NCI-H82 (cell line): ENCODE results near the gene SNRPB2.

ENCODE experiments used
- DNase-seq: peaks from one replicate; lab custom pipeline; 2025; lab: John Stamatoyannopoulos, UW

The SNRPB2 gene

DNA sequence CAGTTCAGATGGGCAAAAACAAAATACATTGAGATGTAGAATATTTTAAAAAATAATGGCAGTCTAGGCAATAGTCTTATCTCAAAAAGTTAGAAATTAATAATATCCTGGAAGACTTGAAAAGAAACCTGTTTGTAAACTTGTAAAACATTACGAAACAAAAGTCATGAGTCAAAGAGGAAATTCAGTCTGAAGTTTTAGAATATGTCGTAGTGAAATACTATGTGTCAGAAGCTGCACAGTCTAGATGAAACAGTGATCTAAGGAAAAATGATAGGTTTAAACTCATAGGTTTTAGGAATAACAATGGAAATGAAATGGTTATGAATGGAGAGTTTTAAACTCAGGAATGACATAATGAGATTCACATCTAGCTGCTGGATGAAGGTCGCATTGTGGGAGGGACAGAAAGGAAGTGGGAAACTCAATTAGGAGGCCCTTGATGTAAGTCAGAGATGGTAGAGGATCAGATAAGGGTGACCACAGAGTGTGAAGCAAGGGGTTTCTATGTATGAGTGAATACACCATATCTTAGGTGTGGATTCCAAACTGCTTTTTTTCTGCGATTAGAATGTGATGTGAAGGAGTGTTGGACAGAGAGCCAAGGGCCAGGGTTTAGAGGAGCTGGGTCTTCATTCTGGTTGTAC lies 2.8 kb downstream of the SNRPB2 start:
- no peak for DNase-seq

- no peak for DNase-seq
Measured at GRCh38 chr20:16740365-16741072, 10.7 kb downstream of the SNRPB2 start.

GRCh38 chr20:16744178-16744807 lies 14.5 kb downstream of the SNRPB2 start:
- no peak for DNase-seq

- no peak for DNase-seq
Measured at GRCh38 chr20:16745204-16745603, 15.4 kb downstream of the SNRPB2 start.

GRCh38 chr20:16747291-16747811 lies 17.5 kb downstream of the SNRPB2 start:
- no peak for DNase-seq

- DNase-seq = no peak
Measured at GRCh38 chr20:16748308-16748900, 18.6 kb downstream of the SNRPB2 start, which contains the start of gene OTOR. Gene OTOR (plus strand): TSS chr20:16748358. CDS start chr20:16748402, 44 bp downstream.

- DNase-seq = peak; percentile 20
Measured at GRCh38 chr20:16749573-16749972, 19.7 kb downstream of the SNRPB2 start.

- DNase-seq = no peak
Measured at GRCh38 chr20:16752082-16752481, 22.3 kb downstream of the SNRPB2 start.

- DNase-seq = no peak
Measured at GRCh38 chr20:16752901-16753300, 23.1 kb downstream of the SNRPB2 start.

- no peak for DNase-seq
Measured at GRCh38 chr20:16758454-16759180, 28.8 kb downstream of the SNRPB2 start.

GRCh38 chr20:16759181-16759563 lies 29.3 kb downstream of the SNRPB2 start:
- DNase-seq = no peak

DNA sequence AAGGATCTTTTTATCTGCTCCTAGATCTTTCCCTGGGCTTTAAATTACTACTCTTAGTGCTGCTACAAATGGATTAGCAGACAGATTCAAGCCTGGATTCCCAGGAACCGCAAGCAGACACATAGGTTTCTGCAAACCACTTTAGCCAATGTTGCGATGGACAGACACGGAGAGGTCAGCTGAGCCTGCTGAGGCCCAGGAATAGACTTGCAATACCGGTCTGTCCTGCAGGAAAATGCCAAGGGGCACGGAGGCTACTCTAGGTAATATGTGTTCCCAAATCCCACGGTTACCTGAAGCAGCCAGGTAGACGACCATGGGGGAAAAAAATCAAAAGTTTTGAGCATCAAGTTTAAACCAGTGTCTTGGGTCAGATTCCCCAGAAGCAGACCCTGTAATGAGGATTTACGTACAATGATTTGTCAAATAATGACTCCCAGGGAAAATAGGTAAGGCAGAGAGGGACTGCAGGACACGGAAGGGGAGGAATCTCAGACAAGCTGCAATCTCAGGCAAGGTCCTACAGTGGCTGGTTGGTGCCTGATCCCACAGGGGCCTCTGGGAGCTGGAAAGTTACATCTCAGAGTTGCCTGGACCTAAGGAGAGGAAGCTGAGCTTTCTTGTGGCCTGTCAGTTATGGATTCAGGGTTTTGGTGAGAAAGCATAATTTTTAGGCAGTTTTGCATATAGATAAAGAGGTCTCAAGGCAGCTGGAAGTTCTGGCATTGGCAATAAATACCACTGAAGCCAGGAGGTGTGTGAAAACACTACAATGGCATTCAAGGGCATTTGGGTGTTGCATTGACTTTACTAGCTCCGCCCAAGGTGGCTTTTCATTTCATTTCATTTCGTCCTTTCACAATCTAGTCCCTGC lies 30.8 kb downstream of the SNRPB2 start:
- no peak for DNase-seq

DNA sequence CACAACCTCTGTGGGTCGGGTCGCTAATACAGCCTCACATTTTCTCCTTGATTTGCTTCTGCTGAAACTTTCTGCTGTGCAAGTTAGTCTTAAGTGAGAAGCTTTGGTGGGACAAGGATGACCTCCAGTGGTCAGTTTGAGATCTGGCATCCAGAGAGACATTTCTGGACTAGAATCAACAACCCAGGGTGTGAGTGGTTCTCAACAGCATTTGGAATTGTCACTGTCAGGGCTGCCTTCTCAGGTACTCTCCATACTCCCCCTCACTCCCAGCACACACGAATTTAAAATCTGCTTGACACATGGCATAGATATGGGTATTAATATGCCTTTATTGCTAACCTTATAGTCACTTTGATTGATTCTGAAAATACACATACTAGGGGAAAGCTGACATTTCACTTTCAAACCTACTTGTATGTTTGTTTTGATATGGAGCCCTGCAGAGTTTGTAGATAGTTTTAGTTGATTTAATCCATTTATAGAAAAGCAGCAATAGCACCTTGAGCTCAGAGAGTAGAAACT lies 31.5 kb downstream of the SNRPB2 start:
- peak; percentile 89 for DNase-seq

DNA sequence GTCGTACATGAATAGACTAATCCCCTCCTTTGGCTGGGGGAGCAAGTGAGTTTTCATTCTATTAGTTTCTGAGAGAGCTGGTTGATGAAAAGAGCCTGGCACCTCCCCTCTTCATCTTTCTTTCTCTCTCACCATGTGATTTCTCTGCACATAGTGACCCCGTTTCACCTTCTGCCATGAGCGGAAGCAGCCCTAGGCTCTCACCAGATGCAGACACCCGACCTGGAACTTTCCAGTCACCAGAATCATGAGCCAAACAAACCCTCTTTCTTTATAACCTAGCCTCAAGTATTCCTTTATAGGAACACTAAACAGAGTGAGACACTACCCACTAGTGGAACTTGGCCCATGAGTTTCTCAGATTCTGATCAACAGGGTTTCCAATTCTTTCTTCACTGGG lies 34.7 kb downstream of the SNRPB2 start:
- DNase-seq = no peak

DNA sequence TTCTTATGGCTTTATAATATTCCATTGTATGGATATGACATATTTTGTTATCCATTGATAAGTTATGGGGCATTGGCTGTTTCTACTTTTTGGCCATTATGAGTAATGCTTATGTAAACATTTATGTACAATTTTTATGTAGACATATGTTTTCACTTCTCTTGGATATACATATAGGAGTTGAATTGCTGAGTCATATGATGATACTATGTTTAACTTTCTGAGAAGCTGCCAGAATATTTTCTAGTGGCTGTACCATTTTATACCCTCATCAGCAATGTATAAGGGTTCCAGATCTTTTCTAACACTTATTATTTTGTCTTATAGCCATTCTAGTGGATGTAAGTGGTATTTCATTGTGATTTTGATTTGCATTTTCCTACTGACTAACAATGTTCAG lies 41.4 kb downstream of the SNRPB2 start:
- no peak for DNase-seq

DNA sequence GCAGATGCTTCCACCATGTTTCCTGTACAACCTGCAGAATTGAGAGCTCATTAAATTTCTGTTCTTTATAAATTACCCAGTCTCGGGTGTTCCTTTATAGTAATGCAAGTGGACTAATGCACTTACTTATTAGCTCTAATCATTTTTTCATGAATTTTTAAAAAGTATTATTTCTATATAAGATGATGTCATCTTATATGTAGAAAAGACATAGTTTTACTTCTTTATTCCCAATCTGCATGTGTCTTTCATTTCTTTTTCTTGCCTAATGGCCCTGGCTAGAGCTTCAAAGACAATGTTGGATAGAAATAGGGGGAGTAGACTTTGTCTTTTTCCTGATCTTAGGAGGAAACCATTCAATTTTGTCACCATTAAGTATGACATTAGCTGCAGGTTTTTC lies 46.1 kb downstream of the SNRPB2 start:
- DNase-seq = no peak

DNA sequence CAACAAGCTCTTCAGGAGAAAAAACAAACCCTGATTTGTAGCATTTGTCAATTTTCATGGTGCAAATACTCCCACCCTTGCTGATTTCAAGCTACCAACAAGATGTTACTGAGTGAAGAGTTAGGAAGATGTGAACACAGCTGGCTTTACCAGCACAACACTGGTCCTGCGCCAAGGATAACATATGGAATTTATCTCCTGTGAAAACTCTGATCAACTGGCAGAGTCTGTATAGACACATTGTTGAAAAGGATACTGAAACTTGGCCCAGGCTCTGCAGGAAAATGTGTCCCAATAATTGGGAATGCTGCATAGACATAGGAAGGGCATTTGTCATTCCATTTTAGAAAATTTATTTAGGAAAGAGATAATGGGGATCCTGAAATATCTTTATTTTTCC lies 47.3 kb downstream of the SNRPB2 start:
- DNase-seq = no peak

- DNase-seq = no peak
Measured at GRCh38 chr20:16778159-16778558, 48.3 kb downstream of the SNRPB2 start.

DNA sequence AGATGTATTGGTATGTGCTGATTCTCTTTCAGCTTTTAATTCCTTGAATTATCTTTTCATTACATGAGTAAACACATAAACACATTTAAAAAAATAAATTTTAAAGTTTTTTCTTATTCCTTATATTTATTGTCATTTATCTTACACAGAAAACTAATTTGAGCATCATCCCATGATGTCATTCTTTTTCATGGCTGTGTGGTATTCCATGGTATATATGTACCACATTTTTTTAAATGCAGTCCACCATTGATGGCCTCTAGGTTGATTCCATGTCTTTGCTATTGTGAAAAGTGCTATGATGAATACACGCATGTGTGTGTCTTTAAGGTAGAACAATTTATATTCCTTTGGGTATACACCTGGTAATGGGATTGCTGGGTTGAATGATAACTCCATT lies 51.7 kb downstream of the SNRPB2 start:
- DNase-seq = no peak

- no peak for DNase-seq
Measured at GRCh38 chr20:16785226-16785625, 55.4 kb downstream of the SNRPB2 start.
